Ovary (tissue), 3 donors: ENCODE results near the gene SESN2.

Source experiments
- POLR2A ChIP-seq: fragments of 450-650 bp; IDR thresholded peaks from one replicate; pipeline ENCODE4 v1.6.1; 2017; ENCODE audit warnings: antibody characterized with exemption, mild to moderate bottlenecking, moderate library complexity
- TF ChIP-seq, protein P1 (sequence below), 3 donors: fragments of 450-650 bp in 2 of 3; fragments of 200-600 bp in 1 of 3; IDR thresholded peaks; one replicate each; pipeline versions ENCODE4 v1.5.1 to v1.8.0; 2016 to 2022; ENCODE audit warnings: antibody characterized with exemption in 3 of 3, mild to moderate bottlenecking in 1 of 3
- donor health status: DM: no; HTN: no; CAD: no.

DNA sequence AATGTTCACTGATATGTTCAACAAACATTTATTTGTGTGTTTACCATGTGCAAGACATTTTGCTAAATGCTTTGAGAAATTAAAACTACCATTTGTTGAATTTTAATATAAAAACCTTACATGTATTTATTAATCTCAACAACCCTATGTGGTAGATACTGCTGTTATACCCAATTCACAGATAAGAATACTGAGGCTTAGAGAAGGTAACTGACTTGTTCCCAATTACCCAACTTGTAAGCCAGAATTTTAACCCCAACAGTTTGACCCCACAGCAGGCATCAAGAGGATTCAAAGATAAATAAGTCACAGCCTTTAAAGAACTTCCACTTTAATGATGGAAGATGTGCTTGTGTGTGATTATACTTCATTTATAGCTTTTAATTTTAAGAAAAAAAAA is 30.2 kb upstream of the SESN2 start:
- TF ChIP-seq, protein P1, sequence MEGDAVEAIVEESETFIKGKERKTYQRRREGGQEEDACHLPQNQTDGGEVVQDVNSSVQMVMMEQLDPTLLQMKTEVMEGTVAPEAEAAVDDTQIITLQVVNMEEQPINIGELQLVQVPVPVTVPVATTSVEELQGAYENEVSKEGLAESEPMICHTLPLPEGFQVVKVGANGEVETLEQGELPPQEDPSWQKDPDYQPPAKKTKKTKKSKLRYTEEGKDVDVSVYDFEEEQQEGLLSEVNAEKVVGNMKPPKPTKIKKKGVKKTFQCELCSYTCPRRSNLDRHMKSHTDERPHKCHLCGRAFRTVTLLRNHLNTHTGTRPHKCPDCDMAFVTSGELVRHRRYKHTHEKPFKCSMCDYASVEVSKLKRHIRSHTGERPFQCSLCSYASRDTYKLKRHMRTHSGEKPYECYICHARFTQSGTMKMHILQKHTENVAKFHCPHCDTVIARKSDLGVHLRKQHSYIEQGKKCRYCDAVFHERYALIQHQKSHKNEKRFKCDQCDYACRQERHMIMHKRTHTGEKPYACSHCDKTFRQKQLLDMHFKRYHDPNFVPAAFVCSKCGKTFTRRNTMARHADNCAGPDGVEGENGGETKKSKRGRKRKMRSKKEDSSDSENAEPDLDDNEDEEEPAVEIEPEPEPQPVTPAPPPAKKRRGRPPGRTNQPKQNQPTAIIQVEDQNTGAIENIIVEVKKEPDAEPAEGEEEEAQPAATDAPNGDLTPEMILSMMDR (IDR thresholded peaks at IDR 0.05) = no peak
- no peak for TF ChIP-seq POLR2A
